GM18907 (cell line): Measurements from ENCODE around the gene GPR132.
"Not testable (repeated sequence)": the region's sequence is repeated elsewhere in the genome, so short reads cannot be mapped to it uniquely, and the experiment has no call there.

ENCODE experiments used
- ATAC-seq: cut with Tn5 transposase; IDR thresholded peaks from one replicate; pipeline ENCODE4 v1.9.1; 2021; ENCODE audit warnings: mild to moderate bottlenecking, moderate library complexity; ENCODE audit not compliant: unreplicated experiment

Gene GPR132, protein sequence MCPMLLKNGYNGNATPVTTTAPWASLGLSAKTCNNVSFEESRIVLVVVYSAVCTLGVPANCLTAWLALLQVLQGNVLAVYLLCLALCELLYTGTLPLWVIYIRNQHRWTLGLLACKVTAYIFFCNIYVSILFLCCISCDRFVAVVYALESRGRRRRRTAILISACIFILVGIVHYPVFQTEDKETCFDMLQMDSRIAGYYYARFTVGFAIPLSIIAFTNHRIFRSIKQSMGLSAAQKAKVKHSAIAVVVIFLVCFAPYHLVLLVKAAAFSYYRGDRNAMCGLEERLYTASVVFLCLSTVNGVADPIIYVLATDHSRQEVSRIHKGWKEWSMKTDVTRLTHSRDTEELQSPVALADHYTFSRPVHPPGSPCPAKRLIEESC

DNA sequence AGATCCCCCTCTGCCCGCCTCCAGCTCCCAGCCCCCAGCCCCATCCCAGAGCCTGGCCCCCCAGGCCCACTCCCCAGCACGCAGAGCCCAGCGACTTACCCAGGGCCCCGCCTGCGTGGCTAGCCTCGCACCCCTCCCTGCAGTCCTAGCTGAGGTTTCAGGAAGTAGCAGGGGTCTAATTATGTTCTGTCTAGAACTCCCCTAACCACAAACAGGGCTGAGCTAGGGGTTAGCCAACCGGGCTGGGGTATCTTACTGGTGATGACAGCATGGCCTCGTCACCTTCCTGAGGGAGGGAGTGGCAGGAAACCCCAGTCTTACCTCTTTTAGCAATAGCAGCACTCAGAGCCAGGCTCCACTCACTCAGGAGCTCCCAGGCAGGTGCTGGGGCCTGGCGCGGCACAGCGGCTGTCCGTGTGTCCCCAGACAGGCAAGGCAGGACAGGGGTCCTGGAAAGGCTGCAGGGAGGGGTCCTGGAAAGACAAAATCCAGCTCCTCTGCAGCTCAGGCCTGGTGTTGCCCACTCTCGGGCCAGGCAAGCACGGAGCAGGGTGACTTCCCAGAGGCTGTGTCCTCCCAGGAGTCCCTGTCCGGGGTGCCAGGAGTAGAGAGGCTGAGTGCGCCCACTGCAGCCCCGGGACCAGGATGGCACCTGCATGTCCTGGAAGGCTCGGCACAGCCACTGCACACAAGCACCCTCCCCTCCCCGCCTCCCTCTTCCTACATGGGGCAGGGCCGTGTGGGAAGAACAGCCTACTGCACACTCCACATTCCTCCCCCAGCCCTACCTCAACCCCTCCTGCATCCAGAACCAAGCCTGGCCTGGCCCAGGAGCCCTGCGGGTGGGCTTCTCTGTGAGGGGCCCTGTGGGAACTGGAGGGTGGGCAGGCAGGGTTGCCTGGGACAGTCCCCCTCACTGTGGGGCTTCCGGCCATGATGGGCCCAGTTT is at the start of gene GPR132:
Gene GPR132 (minus strand): TSS at position 151 of the 949 bp plus-strand sequence. CDS start 10,010 bp downstream, outside the sequence.
- ATAC-seq, result peak; percentile 47

DNA sequence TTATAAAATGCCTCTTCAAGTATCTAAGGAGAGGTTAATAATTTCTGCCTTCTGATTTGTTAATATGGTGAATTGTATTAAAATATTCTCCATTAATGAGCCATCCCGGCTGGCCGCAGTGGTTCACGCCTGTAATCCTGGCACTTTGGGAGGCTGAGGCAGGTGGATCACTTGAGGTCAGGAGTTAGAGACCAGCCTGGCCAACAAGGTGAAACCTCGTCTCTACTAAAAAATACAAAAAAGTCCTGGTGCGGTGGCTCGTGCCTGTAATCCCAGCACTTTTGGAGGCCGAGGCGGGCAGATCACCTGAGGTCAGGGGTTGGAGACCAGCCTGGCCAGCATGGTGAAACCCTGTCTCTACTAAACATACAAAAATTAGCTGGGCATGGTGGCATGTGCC is 44.0 kb upstream of the GPR132 start:
- not testable (repeated sequence) for ATAC-seq

DNA sequence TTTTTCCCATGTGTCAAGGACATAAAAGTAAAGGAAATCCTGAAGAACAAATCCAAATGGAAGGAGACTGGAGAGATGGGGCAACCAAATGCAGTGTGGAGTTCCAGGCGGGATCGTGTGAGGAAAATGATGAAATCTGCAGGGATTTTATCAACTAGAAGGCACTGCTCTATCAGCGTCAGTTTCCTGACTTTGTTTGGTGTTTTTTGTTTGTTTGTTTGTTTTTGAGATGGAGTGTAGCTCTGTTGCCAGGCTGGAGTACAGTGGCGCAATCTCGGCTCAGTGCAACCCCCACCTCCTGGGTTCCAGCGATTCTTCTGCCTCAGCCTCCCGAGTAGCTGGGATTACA is 43.3 kb upstream of the GPR132 start:
- no peak for ATAC-seq

DNA sequence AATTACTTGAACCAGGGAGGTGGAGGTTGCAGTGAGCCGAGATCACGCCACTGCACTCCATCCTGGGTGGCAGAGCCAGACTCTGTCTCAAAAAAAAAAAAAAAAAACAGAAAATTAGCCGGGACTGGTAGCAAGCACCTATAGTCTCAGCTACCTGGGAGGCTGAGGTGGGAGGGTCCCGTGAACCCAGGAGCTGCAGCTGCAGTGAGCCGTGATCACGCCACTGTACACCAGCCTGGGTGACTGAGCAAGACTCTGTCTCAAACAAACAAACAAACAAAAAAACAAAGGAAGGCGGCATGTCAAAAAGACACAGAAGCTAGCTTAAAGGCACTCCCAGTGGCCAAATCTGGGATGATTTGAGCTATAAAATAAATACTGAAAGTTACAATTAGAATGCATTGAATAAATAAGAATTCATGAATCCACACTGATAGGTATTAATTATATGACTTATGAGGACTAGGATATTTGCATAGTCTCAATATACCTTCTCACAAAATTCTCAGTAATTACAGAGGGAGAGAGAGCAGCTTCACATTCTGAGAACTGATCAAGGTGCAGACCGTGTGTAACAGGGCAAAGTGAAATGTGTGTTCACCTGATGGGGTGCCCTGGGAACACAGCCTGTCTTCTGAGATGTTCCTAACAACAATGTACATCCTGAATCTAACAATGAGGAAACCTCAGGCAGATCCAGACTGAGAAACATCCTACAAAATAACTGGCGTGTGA is 42.7 kb upstream of the GPR132 start:
- ATAC-seq, result no peak

DNA sequence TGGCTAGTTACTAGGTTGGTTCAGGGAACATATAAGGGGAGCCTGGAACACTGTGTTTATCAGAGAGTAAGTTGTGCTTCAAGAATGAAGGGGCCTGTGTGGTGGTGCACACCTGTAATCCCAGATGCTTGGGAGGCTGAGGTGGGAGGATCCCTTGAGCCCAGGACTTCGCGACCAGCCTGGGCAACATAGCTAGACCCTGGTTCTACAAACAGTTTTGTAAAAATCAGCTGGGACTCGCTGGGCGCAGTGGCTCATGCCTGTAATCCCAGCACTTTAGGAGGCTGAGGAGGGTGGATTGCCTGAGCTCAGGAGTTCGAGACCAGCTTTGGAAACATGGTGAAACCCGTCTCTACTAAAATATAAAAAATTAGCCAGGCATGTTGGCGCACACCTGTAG is 42.1 kb upstream of the GPR132 start:
- no peak for ATAC-seq

DNA sequence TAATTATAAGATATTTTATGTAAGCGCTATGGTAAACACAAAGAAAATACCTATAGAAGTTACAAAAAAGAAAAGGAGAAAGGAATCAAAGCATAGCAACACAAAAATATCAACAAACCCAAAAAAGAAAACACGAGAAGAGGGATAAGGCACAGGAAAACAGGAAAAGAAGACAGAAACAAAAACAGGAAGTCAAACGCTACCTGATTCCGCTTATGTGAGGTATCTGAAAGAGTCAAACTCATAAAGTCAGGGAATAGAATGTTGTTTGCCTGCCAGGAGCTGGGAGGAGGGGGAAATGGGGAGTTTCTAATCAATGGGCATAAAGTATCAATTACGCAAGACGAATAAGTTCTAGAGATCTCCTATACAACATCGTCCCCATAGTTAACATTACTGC is 39.9 kb upstream of the GPR132 start:
- ATAC-seq, result no peak

DNA sequence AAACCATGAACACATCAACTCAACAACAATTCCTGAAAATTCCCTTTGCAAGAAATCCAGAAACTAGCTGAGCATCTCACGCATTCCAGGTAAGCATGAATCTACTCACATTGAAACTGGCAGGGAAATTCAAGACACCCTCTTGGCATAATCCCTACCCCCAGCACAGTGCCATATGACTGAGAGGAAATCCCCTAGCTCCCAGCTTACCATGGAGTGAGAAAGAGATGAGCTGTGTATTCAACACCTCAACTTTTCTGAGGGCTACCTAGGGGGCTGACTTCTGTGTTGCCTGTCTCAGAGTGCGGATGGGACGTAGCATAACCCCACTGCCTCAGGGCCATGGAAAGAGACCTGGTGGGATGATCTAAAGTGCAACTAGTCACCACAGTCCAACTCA is 37.7 kb upstream of the GPR132 start:
- ATAC-seq, result no peak

DNA sequence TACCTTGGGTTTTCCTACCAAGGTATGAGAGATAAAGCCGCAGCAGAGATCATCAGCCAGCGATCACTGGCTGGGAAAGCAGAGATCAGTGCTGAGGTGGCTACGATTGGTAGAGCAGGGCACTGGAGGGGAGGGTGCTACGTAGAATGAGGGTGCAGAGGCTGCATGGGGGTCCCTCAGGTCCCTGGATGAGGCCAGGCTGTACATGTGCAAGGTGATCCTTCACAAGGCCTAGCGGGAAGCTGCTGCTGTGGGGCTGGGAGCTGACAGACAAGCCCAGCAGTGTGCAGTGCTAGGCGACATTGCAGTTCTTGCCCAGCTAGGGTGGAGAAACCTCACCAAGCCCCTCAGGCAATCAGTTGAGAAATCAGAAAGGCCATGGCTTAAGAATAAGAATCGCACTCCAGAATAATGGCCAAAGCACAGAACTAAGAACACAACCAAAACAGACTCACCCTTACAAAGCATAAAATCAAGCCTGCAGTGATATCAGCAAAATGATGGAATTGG is 37.2 kb upstream of the GPR132 start:
- no peak for ATAC-seq

DNA sequence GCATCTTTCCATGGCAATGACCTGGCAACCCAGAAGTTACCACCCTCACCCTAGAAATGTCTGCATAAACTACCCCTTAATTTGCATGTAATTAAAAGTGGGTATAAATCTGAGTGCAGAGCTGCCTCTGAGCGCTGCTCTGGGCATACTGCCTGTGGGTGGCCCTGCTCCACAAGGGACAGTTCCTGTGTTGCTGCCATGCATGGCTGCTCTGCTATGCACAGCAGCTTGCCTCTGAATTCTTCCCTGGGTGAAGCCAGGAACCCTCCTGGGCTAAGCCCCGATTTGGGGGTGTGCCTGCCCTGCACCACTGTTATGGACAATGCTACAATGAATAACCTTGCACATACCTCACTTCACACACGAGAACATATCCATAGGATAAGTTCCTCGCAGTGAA is 35.7 kb upstream of the GPR132 start:
- no peak for ATAC-seq

DNA sequence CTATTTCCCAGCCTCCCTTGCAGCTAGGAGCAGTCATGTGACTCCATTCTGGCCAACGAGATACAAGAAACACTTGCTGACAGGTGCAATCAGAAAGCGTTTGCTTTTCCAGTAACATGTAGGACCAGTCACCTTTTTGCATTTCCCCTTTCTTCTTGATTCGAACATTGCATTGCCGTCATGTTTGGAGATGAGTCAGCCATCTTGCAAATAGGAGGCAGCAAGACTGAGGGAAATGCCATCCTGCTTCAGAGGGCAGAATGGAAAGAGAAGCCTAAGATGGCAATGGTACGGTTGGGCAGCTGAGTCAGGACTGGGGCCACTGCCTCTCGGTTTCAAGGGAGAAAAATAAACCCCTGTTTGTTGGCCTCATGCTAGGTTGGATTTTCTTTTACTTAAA is 34.5 kb upstream of the GPR132 start:
- no peak for ATAC-seq

DNA sequence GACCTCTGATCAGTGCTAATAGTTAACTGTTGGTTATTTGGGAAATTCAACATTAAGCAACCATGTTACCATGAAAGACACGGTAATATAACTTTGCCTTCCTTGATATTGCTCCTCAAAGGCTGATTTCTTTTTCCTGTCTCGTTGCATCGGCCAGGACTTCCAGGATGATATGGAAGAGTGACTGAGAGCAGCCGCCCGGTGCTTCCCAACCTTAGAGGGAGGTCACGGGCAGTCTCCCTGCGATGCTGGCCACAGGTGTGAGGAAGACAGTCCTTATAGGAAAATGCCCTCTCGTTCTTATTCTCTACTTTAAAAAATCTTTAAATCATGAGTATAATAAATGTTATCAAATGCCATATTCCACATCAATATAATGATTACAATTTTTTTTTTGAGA is 33.1 kb upstream of the GPR132 start:
- ATAC-seq, result no peak

DNA sequence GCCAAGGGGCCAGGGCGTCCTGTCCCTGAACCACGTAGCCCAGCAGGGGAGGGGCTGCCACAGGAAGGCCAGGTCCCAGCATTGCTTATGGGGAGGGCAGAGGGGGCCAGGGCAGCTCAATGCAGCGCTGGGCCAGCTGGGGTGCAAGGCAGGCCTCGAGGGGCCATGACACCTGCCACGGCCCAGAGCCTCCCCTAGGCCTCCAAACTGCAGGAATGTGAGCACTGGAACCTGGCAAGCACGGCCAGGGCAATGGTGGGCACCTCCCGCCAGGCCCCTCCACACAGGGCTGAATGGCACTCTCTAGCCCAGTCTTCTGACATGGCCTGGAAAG is 32.5 kb upstream of the GPR132 start:
- no peak for ATAC-seq

DNA sequence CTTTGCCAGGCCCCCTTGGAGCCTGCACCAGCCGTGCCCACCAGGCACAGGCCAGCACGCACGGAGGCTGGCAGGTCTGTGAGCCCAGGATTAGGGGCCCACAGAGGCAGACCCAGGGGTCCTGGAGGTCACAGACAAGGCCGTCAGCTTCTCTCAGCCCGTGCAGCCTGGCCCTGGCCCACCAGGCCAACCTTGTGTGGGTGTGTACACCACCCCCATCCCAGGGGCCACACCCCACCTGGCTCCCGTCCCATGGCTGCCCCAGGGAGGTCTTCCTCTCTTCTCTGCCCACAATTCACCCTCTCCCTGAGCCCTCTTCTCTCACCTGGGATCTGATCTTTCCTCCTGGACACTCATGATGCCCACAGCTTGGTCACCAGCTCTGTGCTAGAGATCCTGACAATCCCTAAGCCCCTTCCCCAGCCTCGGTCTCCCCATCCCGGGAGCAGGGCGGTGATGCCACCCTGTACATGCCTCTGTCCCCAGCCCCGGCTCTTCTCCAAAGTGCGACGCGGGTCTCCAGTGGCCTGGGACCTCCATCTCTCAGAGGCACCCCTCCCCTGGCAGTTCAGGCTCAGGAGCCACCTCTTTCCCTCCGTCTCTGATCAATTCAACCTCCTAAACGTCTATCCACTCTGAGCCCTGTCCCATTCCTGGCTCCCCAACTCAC is 31.1 kb upstream of the GPR132 start:
- ATAC-seq, result no peak

DNA sequence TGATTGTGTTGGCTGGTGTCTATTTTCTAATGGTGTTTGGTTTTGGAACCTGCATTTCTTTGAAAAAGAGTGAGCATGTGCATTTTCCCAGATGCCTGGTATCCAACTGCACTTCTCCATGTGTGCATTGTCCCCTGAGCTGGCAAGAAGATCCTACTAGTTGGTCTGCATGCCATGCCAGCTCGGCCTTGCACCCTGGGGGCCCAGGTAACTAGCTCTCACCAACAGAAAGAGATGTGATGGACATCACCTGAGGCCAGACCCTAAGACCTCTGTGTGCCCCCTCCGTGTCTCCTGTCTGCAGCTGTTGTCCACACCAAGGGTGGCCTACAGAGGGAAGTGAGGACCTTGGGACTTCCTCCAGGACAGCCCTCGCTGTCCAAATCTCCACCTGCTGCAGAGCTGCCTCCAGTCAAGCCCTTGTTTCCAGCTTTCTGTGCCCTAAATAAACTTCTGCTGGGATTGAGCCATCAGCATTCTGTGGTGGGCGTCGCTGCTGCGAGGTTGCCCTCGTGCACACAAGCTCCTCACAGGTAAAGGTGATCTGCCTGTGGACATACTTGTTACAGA is 30.1 kb upstream of the GPR132 start:
- ATAC-seq, result no peak

DNA sequence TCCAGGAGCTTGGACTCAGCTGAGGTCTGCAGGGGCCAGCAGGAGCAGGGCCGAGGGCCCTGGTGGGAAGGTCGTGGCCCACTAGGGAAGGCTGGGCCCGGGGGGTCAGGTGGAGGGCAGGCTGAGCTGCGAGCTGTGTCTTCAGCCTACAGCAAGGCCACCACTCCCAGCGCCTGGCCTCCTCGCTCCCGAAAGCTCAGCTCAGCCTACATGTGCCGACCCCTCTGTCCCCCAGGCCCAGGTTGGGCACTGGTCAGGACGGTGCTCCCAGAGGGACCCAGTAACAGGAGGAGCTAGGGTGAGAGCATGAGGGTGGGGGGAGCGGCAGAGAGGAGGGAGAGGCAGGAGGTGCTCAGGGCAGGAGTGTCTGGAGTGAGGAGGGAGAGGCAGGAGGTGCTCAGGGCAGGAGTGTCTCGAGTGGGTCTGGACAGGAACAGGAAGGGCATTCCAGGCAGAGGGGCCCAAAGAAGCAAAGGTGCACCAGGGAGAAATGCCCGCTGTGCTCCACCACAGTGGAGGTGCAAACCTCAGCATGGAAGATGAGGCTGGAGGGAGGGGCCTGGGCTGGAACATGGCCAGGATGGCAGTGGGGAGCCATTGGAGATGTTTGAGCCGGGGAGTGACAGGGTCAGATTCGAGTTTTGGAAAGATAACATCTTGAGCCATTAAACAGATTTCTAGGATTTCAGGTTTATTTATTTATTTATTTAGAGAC is 29.1 kb upstream of the GPR132 start:
- ATAC-seq, result no peak

DNA sequence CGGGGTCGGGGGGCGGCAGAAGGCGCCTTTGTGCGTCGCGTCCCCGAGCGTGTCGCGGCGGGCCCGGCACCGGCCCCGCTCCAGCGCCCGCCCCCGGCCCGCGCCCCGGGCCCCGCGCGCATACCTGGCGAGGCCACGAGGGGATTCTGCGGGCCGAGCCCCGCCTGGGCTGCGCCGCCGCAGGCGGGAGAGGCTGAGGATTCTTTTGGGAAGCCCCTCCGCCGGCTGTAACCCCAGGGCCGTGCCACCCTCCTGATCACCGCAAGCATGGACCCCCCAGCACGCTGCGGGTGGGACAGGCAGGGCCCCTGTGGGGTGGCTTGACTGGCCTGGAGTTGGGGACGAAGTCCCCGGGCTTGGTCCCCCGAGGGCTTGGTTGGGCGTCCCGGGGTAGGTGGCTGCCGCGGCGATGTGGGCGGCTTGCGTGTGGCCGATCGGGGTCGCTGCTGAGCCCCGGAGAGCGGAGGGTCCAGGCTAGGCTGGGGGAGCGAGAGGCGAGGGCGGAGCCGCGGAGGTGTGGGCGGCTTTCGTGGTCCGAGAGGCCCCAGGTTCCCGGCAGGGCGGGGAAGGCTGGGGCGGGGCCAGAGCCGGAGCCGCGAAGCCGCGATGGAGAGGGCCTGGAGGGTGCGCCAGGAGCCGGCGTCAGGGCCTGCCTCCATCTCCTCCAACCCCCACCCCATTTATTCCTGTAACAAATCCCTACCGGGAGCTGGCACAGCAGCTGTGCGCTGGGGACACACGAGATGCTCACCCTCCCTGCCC is 28.4 kb upstream of the GPR132 start:
- ATAC-seq, result peak; percentile 49

DNA sequence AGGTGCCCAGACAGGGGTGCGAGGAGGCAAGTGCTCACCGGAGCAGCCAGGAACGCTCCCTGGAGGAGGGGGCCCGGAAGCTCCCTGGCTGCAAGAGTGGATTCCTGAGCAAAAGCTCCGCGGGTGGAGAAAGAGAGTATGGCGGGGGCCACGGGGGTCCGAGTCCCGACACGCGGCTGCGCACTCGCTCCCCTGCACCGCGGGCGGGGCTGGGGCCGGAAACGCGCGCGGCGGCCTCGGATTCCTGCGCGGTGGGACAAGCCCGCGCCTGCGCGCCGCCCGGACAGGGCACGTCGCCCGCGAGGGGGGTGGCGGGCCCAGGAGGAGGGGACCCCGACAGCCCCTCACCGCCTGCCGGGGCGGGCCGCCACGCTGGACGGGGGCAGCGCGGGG is 27.8 kb upstream of the GPR132 start:
- ATAC-seq, result no peak

DNA sequence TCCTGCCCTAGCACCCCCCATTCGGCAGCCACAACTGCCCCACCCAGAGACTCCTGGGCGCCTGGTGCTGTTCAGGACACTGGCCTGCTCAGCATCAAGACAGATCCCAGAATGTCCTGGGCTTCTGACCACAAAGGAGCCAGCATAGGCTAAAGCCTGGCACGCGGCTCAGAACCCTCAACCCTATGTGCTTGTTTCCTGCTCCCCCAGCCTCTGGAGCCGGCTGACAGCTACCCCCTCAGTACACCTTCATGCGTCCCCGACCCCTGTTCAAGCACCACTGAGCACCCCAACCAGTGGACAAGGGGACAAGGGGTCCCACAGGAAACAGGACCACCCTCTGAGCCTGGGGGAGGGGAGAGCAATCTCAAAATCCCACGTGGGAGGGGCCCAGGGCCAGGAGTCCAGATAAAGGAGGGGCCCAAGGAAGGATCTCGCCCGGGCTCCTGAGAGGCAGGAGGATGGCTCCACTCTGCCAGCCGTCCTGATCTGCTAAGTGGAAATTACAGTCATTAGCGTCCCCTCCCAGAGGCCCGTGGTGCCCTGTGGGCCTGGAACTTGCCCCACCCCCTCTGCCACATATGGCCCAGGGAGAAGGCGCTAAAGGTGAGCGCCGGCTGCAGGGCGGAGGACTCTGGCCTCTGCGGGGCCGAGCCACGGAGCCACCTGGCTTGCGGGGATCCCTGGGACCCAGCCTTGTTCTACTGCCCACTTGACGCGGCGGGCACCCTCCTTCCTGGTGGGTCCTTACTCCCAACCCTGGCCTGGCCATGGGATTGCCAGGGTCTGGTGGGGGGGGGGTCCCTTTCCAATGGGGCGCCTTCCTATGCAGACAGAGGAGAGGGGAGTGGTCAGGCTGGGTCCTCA is 27.2 kb upstream of the GPR132 start:
- ATAC-seq, result no peak
